Effector memory CD4-positive, alpha-beta T cell (primary cell): ENCODE data around the gene KLHL17.

Experiments
- DNase-seq, 3 donors: peaks; one replicate each; pipeline ENCODE4 v3.0.0-alpha.2; 2020
- H3K27ac ChIP-seq: 2 replicates; pipeline ENCODE4 v1.7.0; 2013; ENCODE audit warnings: mild to moderate bottlenecking, low read length, moderate library complexity; ENCODE audit not compliant: insufficient read depth, poor library complexity, severe bottlenecking
- H3K27me3 ChIP-seq: replicated peaks from 2 replicates; pipeline ENCODE4 v1.7.0; 2013; ENCODE audit warnings: mild to moderate bottlenecking, low read length; ENCODE audit not compliant: insufficient read depth, control insufficient read depth, poor library complexity, severe bottlenecking
- H3K36me3 ChIP-seq: 2 replicates; pipeline ENCODE4 v1.7.0; 2013; ENCODE audit warnings: mild to moderate bottlenecking, low read length, moderate library complexity; ENCODE audit not compliant: control insufficient read depth, insufficient read depth
- H3K4me1 ChIP-seq: 2 replicates; pipeline ENCODE4 v1.7.0; 2013; ENCODE audit warnings: low read length, mild to moderate bottlenecking; ENCODE audit not compliant: control insufficient read depth, insufficient read depth, poor library complexity, severe bottlenecking
- H3K4me3 ChIP-seq: 2 replicates; pipeline ENCODE4 v1.7.0; 2013; ENCODE audit warnings: low read length, low read depth, mild to moderate bottlenecking; ENCODE audit not compliant: insufficient read depth, poor library complexity, severe bottlenecking
- H3K9me3 ChIP-seq: 2 replicates; pipeline ENCODE4 v1.7.0; 2013; ENCODE audit warnings: mild to moderate bottlenecking, low read length, moderate library complexity; ENCODE audit not compliant: control insufficient read depth

The KLHL17 gene

GRCh38 chr1:995665-996633 lies 35.6 kb downstream of the KLHL17 start:
- H3K27me3 ChIP-seq: peaks cover 41% of the 10 kb centered on the region

GRCh38 chr1:996851-997712 lies 36.7 kb downstream of the KLHL17 start:
- H3K4me3 ChIP-seq: no peak overlapping the region
- H3K4me1 ChIP-seq: peaks cover 43% of the 10 kb centered on the region
- peaks cover 52% of the 10 kb centered on the region for H3K27me3 ChIP-seq
- no peaks in the 10 kb centered on the region for H3K36me3 ChIP-seq
- no peak for DNase-seq
- no peak overlapping the region for H3K27ac ChIP-seq
- no peaks in the 10 kb centered on the region for H3K9me3 ChIP-seq

More at GRCh38 chr1:995665-996633, 35.6 kb downstream of the KLHL17 start:
- H3K27ac ChIP-seq: no peak overlapping the region
- H3K4me3 ChIP-seq: no peak overlapping the region
- no peaks in the 10 kb centered on the region for H3K9me3 ChIP-seq
- no peaks in the 10 kb centered on the region for H3K36me3 ChIP-seq
- DNase-seq: no peak
- peaks cover 32% of the 10 kb centered on the region for H3K4me1 ChIP-seq

- H3K9me3 ChIP-seq: no peaks in the 10 kb centered on the region
- H3K27ac ChIP-seq: no peak overlapping the region
- no peaks in the 10 kb centered on the region for H3K36me3 ChIP-seq
- H3K27me3 ChIP-seq: peaks cover 55% of the 10 kb centered on the region
- no peak for DNase-seq
- H3K4me1 ChIP-seq: peaks cover 46% of the 10 kb centered on the region
- no peak overlapping the region for H3K4me3 ChIP-seq
Observed at GRCh38 chr1:997713-997992, 37.3 kb downstream of the KLHL17 start.

GRCh38 chr1:997993-998744 lies 37.8 kb downstream of the KLHL17 start:
- no peak overlapping the region for H3K27ac ChIP-seq
- no peaks in the 10 kb centered on the region for H3K9me3 ChIP-seq
- no peak for DNase-seq
- H3K27me3 ChIP-seq: peaks cover 60% of the 10 kb centered on the region
- H3K4me3 ChIP-seq: no peak overlapping the region
- peaks cover 46% of the 10 kb centered on the region for H3K4me1 ChIP-seq
- H3K36me3 ChIP-seq: no peaks in the 10 kb centered on the region

GRCh38 chr1:998745-998994 lies 38.3 kb downstream of the KLHL17 start:
- Histone ChIP-seq H3K4me3 (no peak overlapping the region), H3K36me3 (no peaks in the 10 kb centered on the region), H3K9me3 (no peaks in the 10 kb centered on the region), H3K27ac (no peak overlapping the region), H3K4me1 (peaks cover 46% of the 10 kb centered on the region), H3K27me3 (peaks cover 65% of the 10 kb centered on the region)
- no peak for DNase-seq

GRCh38 chr1:998995-999724 lies 38.8 kb downstream of the KLHL17 start:
- Histone ChIP-seq H3K27ac (no peak overlapping the region), H3K27me3 (peaks cover 70% of the 10 kb centered on the region), H3K4me3 (peak overlapping the region; percentile 46), H3K36me3 (no peaks in the 10 kb centered on the region), H3K4me1 (peaks cover 46% of the 10 kb centered on the region), H3K9me3 (no peaks in the 10 kb centered on the region)
- DNase-seq: peak in 1 of 3 donors; percentile 28

- Histone ChIP-seq H3K36me3 (no peaks in the 10 kb centered on the region), H3K27me3 (peaks cover 76% of the 10 kb centered on the region), H3K27ac (peak within 1 kb of the TSS; percentile 25), H3K9me3 (no peaks in the 10 kb centered on the region), H3K4me3 (peak within 1 kb of the TSS; percentile 46), H3K4me1 (peaks cover 47% of the 10 kb centered on the region)
- peak; percentile 37 to 53 (median 45) for DNase-seq
Observed at GRCh38 chr1:999725-1000356, 39.5 kb downstream of the KLHL17 start, which contains the start of gene HES4. TSS of gene HES4 (minus strand) at chr1:1000097. CDS start at chr1:999973, 124 bp downstream.

GRCh38 chr1:1000357-1001056 lies 40.1 kb downstream of the KLHL17 start:
- peak overlapping the region; percentile 45 for H3K4me3 ChIP-seq
- peak overlapping the region; percentile 25 for H3K27ac ChIP-seq
- DNase-seq: peak; percentile 62 to 71 (median 66)
- peaks cover 54% of the 10 kb centered on the region for H3K4me1 ChIP-seq
- H3K36me3 ChIP-seq: no peaks in the 10 kb centered on the region
- H3K27me3 ChIP-seq: peaks cover 83% of the 10 kb centered on the region
- no peaks in the 10 kb centered on the region for H3K9me3 ChIP-seq
